SK-N-SH (cell line): ENCODE data around the gene RHOG. TPM values are rescaled to one million over a fixed set of nuclear protein-coding genes. Genes with fewer than 3 reads are reported as not detected.

Source experiments
- CTCF ChIA-PET: fragments of 300-600, 350-600 bp; formaldehyde crosslinking; extraction: SDS; loops from one replicate; lab custom pipeline; 2021; lab: Yijun Ruan, JAX
- POLR2A ChIA-PET: fragments of 350-600 bp; sonication (Branson Sonifier 250); formaldehyde crosslinking; extraction: SDS; loops from one replicate; lab custom pipeline; 2020; ENCODE audit warnings: antibody characterized with exemption, inconsistent platforms; lab: Yijun Ruan, JAX
- DNase-seq: peaks from one replicate; pipeline ENCODE4 v3.0.0; 2012
- H2AFZ ChIP-seq: fragments of 200-600 bp; sonication (generic); 2 replicates; pipeline ENCODE4 v1.8.1; 2016; ENCODE audit warnings: antibody characterized with exemption, mild to moderate bottlenecking, low read depth
- H3F3A ChIP-seq: fragments of 200-600 bp; sonication (generic); replicated peaks from 2 replicates; pipeline ENCODE3; 2016; ENCODE audit warnings: antibody characterized with exemption, mild to moderate bottlenecking; ENCODE audit not compliant: insufficient read depth
- H3K27ac ChIP-seq, 2 experiments: fragments of 200-500 bp in 1 of 2; fragments of 200-600 bp in 1 of 2; sonication (Bioruptor generic) in 1 of 2; sonication (generic), shearing (Covaris generic) in 1 of 2; 2 replicates each; pipeline versions ENCODE4 v1.5.1 to v1.6.1; 2014 to 2016; ENCODE audit warnings: low read depth in 2 of 2, inconsistent platforms in 1 of 2, low read length in 1 of 2, mild to moderate bottlenecking in 1 of 2, mixed read lengths in 1 of 2
- H3K27me3 ChIP-seq: fragments of 200-600 bp; sonication (generic), shearing (Covaris generic); 2 replicates; pipeline ENCODE4 v1.6.1; 2016; ENCODE audit warnings: mixed run types; ENCODE audit not compliant: insufficient read depth
- H3K36me3 ChIP-seq, 2 experiments: fragments of 200-500 bp in 1 of 2; fragments of 200-600 bp in 1 of 2; sonication (Bioruptor generic) in 1 of 2; sonication (generic) in 1 of 2; replicated peaks in 1 of 2; 2 replicates each; pipeline versions ENCODE3 to v1.5.1; 2014 to 2016; ENCODE audit warnings: low read length in 1 of 2, mild to moderate bottlenecking in 1 of 2; ENCODE audit not compliant: insufficient read depth in 2 of 2, control insufficient read depth in 1 of 2
- H3K4me1 ChIP-seq, 2 experiments: fragments of 200-500 bp in 1 of 2; fragments of 200-600 bp in 1 of 2; sonication (Bioruptor generic) in 1 of 2; sonication (generic), shearing (Covaris generic) in 1 of 2; 2 replicates each; pipeline versions ENCODE4 v1.5.1 to v1.6.1; 2014 to 2016; ENCODE audit warnings: low read depth in 1 of 2, low read length in 1 of 2, mixed run types in 1 of 2; ENCODE audit not compliant: insufficient read depth in 2 of 2, control insufficient read depth in 1 of 2
- H3K4me2 ChIP-seq: fragments of 200-600 bp; sonication (generic), shearing (Covaris generic); 2 replicates; pipeline ENCODE4 v1.6.1; 2017; ENCODE audit warnings: mixed run types
- H3K4me3 ChIP-seq, 2 experiments: fragments of 200-500 bp in 1 of 2; fragments of 200-600 bp in 1 of 2; sonication (Bioruptor generic) in 1 of 2; sonication (generic), shearing (Covaris generic) in 1 of 2; 2 replicates each; pipeline versions ENCODE4 v1.5.1 to v1.8.1; 2014 to 2016; ENCODE audit warnings: low read depth in 2 of 2, inconsistent platforms in 1 of 2, low read length in 1 of 2, mild to moderate bottlenecking in 1 of 2, mixed read lengths in 1 of 2, moderate library complexity in 1 of 2
- H3K79me2 ChIP-seq: fragments of 200-600 bp; sonication (generic); 2 replicates; pipeline ENCODE4 v1.8.1; 2017; ENCODE audit warnings: mild to moderate bottlenecking; ENCODE audit not compliant: insufficient read depth
- H3K9ac ChIP-seq: fragments of 200-600 bp; sonication (generic); 2 replicates; pipeline ENCODE4 v1.6.1; 2017; ENCODE audit warnings: mixed run types
- H3K9me2 ChIP-seq: fragments of 200-600 bp; sonication (generic); 2 replicates; pipeline ENCODE4 v1.6.1; 2017; ENCODE audit warnings: mixed run types
- H3K9me3 ChIP-seq: fragments of 200-600 bp; sonication (generic); 2 replicates; pipeline ENCODE4 v1.6.1; 2017; ENCODE audit warnings: mixed run types, mild to moderate bottlenecking, moderate library complexity
- H4K20me1 ChIP-seq: fragments of 200-600 bp; sonication (generic); 2 replicates; pipeline ENCODE4 v1.6.1; 2017; ENCODE audit warnings: mild to moderate bottlenecking, mixed run types; ENCODE audit not compliant: insufficient read depth
- CHD2 ChIP-seq: fragments of 150-350 bp; IDR thresholded peaks from 2 replicates; pipeline ENCODE4 v1.6.1; 2018; ENCODE audit warnings: low read length; ENCODE audit not compliant: partially characterized antibody
- MXI1 ChIP-seq: IDR thresholded peaks from 2 replicates; pipeline ENCODE4 v1.6.1; 2012; ENCODE audit warnings: mild to moderate bottlenecking, low read depth, low read length, improper control_type of control experiment
- RCOR1 ChIP-seq: fragments of 150-350 bp; IDR thresholded peaks from 2 replicates; pipeline ENCODE4 v1.6.1; 2017; ENCODE audit warnings: antibody characterized with exemption, low read length
- RFX5 ChIP-seq: IDR thresholded peaks from 2 replicates; pipeline ENCODE4 v1.6.1; 2012; ENCODE audit warnings: mild to moderate bottlenecking, improper control_type of control experiment, low read length
- RXRA ChIP-seq: IDR thresholded peaks from 2 replicates; pipeline ENCODE4 v1.4.0; 2012; ENCODE audit warnings: low read depth, mild to moderate bottlenecking, borderline replicate concordance
- SMC3 ChIP-seq: IDR thresholded peaks from 2 replicates; pipeline ENCODE4 v1.6.1; 2012; ENCODE audit warnings: low read depth, low read length, improper control_type of control experiment
- TCF12 ChIP-seq: IDR thresholded peaks from 2 replicates; pipeline ENCODE4 v1.4.0; 2012
- USF2 ChIP-seq: fragments of 150-350 bp; IDR thresholded peaks from 2 replicates; pipeline ENCODE4 v1.6.1; 2017; ENCODE audit warnings: antibody characterized with exemption, low read length, low read depth, borderline replicate concordance
- YY1 ChIP-seq: IDR thresholded peaks from 2 replicates; pipeline ENCODE4 v1.4.0; 2012; ENCODE audit warnings: low read depth, mild to moderate bottlenecking
- ZBTB33 ChIP-seq: IDR thresholded peaks from 2 replicates; pipeline ENCODE4 v1.4.0; 2012; ENCODE audit warnings: low read depth, borderline replicate concordance
- WGBS: methylation state at CpG from one replicate; pipeline ENCODE4 v1.1.6; 2017; ENCODE audit warnings: low lambda C conversion rate; 5-methylcytosine and 5-hydroxymethylcytosine counted together
- polyA plus RNA-seq, 3 experiments: library from polyadenylated mRNA; depleted of rRNA; stranded (reverse); fragments of >200 nt; gene quantifications; 2 replicates each; pipeline ENCODE4 v1.2.3, GENCODE V29; 2012

The RHOG gene
- polyA plus RNA-seq, 1 of the 3 experiments (the other 2 are of a cell fraction), result 73.7 TPM

GRCh38 chr11:3783611-3784010, 57.1 kb downstream of the RHOG start:
- Histone ChIP-seq H2AFZ (no peak overlapping the region), H3K36me3 (peaks cover 6 to 41% of the 10 kb centered on the region in 2 experiments), H3K4me3 (no peak overlapping the region), H3K9me3 (no peaks in the 10 kb centered on the region), H3K4me1 (peaks cover 0 to 15% of the 10 kb centered on the region in 2 experiments; a peak in 2 of 4 replicates), H3F3A (peaks cover 12% of the 10 kb centered on the region), H3K9me2 (no peaks in the 10 kb centered on the region), H4K20me1 (peaks cover 70% of the 10 kb centered on the region), H3K9ac (no peak overlapping the region), H3K79me2 (peaks cover 100% of the 10 kb centered on the region), H3K27me3 (no peaks in the 10 kb centered on the region), H3K27ac (no peak overlapping the region), H3K4me2 (no peak overlapping the region)
- no peak for DNase-seq
- TF ChIP-seq MXI1 (no peak), YY1 (no peak), USF2 (no peak), RFX5 (no peak), RXRA (no peak), RCOR1 (no peak), TCF12 (no peak), SMC3 (no peak), ZBTB33 (no peak)
- WGBS, result 96% methylated on average over 4 of the region's 4 CpGs
- ChIA-PET POLR2A (no interaction called here), CTCF (interaction anchor here (0.9 to 1.5 kb wide), 3 partner anchors 25 to 58 kb away, joined by 3 to 5 read pairs (median 3); no protein-coding TSS in a partner anchor)

GRCh38 chr11:3782963-3783362, 57.8 kb downstream of the RHOG start:
- no peak for DNase-seq
- Histone ChIP-seq H3K9ac (no peak overlapping the region), H2AFZ (no peak overlapping the region), H4K20me1 (peaks cover 64% of the 10 kb centered on the region), H3K4me1 (peaks cover 0 to 15% of the 10 kb centered on the region in 2 experiments; a peak in 2 of 4 replicates), H3K27me3 (no peaks in the 10 kb centered on the region), H3K27ac (no peak overlapping the region), H3K9me3 (no peaks in the 10 kb centered on the region), H3K4me3 (no peak overlapping the region), H3K4me2 (no peak overlapping the region), H3F3A (peaks cover 16% of the 10 kb centered on the region)
- WGBS, result 95% methylated on average over 5 of the region's 5 CpGs
- POLR2A ChIA-PET, result no interaction called here
- TF ChIP-seq MXI1 (no peak), CHD2 (no peak)
- TF ChIP-seq, all 33 proteins: peak for 0
- Histone ChIP-seq H3K9me2 (no peaks in the 10 kb centered on the region), H3K79me2 (peaks cover 99% of the 10 kb centered on the region), H3K36me3 (peaks cover 11 to 46% of the 10 kb centered on the region in 2 experiments)
- CTCF ChIA-PET, result no interaction called here
